Gastrocnemius medialis (tissue), 4 donors: ENCODE results near the gene SULT1C3. TPM values are rescaled to one million over a fixed set of nuclear protein-coding genes. Genes with fewer than 3 reads are reported as not detected.

Experiments used
- ATAC-seq, 2 donors: fragments of 150-250 bp; one replicate each; pipeline ENCODE4 v1.9.1; 2016
- DNase-seq, 2 donors: peaks; one replicate each; pipeline ENCODE4 v3.0.0-alpha.2; 2019
- H3K27ac ChIP-seq, 4 donors: fragments of 200-600 bp; sonication (generic); 1 replicate in 1 of 4; 2 replicates in 3 of 4; pipeline ENCODE4 v1.5.1; 2016 to 2018; ENCODE audit warnings: mild to moderate bottlenecking in 2 of 4, moderate library complexity in 1 of 4
- H3K27me3 ChIP-seq, 3 donors: fragments of 200-600 bp; sonication (generic) in 2 of 3; 1 replicate in 1 of 3; 2 replicates in 2 of 3; pipeline versions ENCODE4 v1.5.1 to v1.6.0; 2016 to 2019; ENCODE audit warnings: mild to moderate bottlenecking in 1 of 3, moderate library complexity in 1 of 3
- H3K36me3 ChIP-seq, 2 donors: fragments of 200-600 bp; sonication (generic) in 1 of 2; one replicate each; pipeline ENCODE4 v1.5.1; 2017 to 2018
- H3K4me1 ChIP-seq, 2 donors: fragments of 200-600 bp; sonication (generic) in 1 of 2; one replicate each; pipeline ENCODE4 v1.5.1; 2016 to 2017; ENCODE audit warnings: mild to moderate bottlenecking in 2 of 2
- H3K4me3 ChIP-seq, 4 donors: fragments of 200-600 bp; sonication (generic) in 3 of 4; 1 replicate in 1 of 4; 2 replicates in 3 of 4; pipeline ENCODE4 v1.5.1; 2016 to 2019; ENCODE audit warnings: mild to moderate bottlenecking in 2 of 4
- H3K9me3 ChIP-seq, 3 donors: fragments of 200-600 bp; sonication (generic) in 2 of 3; 1 replicate in 1 of 3; 2 replicates in 2 of 3; pipeline ENCODE4 v1.5.1; 2016 to 2019
- CTCF ChIP-seq, 5 experiments: fragments of 450-650 bp in 3 of 5; fragments of 200-600 bp in 2 of 5; sonication (generic) in 2 of 5; IDR thresholded peaks in 4 of 5; conservative IDR thresholded peaks in 1 of 5; 1 replicate in 4 of 5; 2 replicates in 1 of 5; pipeline ENCODE4 v1.5.1; 2016 to 2019; ENCODE audit warnings: antibody characterized with exemption in 5 of 5, mild to moderate bottlenecking in 3 of 5, moderate library complexity in 3 of 5
- POLR2A ChIP-seq, 2 donors: fragments of 450-650 bp; IDR thresholded peaks; one replicate each; pipeline ENCODE4 v1.6.1; 2017; ENCODE audit warnings: antibody characterized with exemption in 2 of 2, mild to moderate bottlenecking in 2 of 2, moderate library complexity in 2 of 2
- in situ Hi-C, 4 donors: fragments of 200-750 bp; cut with MboI; loops; one replicate each; pipeline versions ENCODE4 v1.15.0 to v1.8.0; 2017; ENCODE audit warnings: low sequenced_read_pairs in 4 of 4
- intact Hi-C: fragments of 100-400 bp; cut with DNase I; formaldehyde crosslinking; loops from one replicate; pipeline ENCODE4 v1.15.1; 2023; ENCODE audit warnings: low total_unique reads
- total RNA-seq, 4 donors: library from RNA; depleted of rRNA; stranded (reverse); fragments of >200 nt; gene quantifications; one replicate each; pipeline versions ENCODE4 v1.1.0 to v1.2.3, GENCODE V29; 2016

The SULT1C3 gene
- total RNA-seq, 4 donors from 2014 or later, result not detected

GRCh38 chr2:108200569-108200968, 39.2 kb upstream of the SULT1C3 start:
- Histone ChIP-seq H3K4me1 (no peaks in the 10 kb centered on the region), H3K27ac (no peak overlapping the region), H3K36me3 (no peaks in the 10 kb centered on the region), H3K9me3 (no peaks in the 10 kb centered on the region), H3K27me3 (no peaks in the 10 kb centered on the region), H3K4me3 (no peak overlapping the region)
- ATAC-seq (no peak), DNase-seq (no peak)
- TF ChIP-seq CTCF (IDR thresholded peaks at IDR 0.05 in 4 of 5, conservative IDR thresholded peaks at IDR 0.05 in 1 of 5) (no peak), POLR2A (IDR thresholded peaks at IDR 0.05) (no peak)
- intact Hi-C loops (no loop called here), in situ Hi-C loops (no loop called here)

- in situ Hi-C loops, result no loop called here
Measured at GRCh38 chr2:108212671-108213070, 27.1 kb upstream of the SULT1C3 start.

GRCh38 chr2:108215794-108216211, 24.0 kb upstream of the SULT1C3 start:
- Histone ChIP-seq H3K27me3 (no peaks in the 10 kb centered on the region), H3K9me3 (no peaks in the 10 kb centered on the region), H3K36me3 (no peaks in the 10 kb centered on the region), H3K4me3 (no peak overlapping the region), H3K4me1 (no peaks in the 10 kb centered on the region), H3K27ac (no peak overlapping the region)
- TF ChIP-seq POLR2A (IDR thresholded peaks at IDR 0.05) (no peak), CTCF (IDR thresholded peaks at IDR 0.05 in 4 of 5, conservative IDR thresholded peaks at IDR 0.05 in 1 of 5) (no peak)
- no peak for DNase-seq
- no peak for ATAC-seq
- in situ Hi-C loops (no loop called here), intact Hi-C loops (no loop called here)

More at GRCh38 chr2:108212671-108213070, 27.1 kb upstream of the SULT1C3 start:
- no peak for TF ChIP-seq POLR2A (IDR thresholded peaks at IDR 0.05)
- TF ChIP-seq CTCF (IDR thresholded peaks at IDR 0.05 in 4 of 5, conservative IDR thresholded peaks at IDR 0.05 in 1 of 5), result no peak
- Histone ChIP-seq H3K9me3 (no peaks in the 10 kb centered on the region), H3K27ac (no peak overlapping the region), H3K4me1 (no peaks in the 10 kb centered on the region), H3K36me3 (no peaks in the 10 kb centered on the region), H3K4me3 (no peak overlapping the region), H3K27me3 (no peaks in the 10 kb centered on the region)
- DNase-seq (no peak), ATAC-seq (no peak)
- intact Hi-C loops, result no loop called here

GRCh38 chr2:108217211-108217610, 22.6 kb upstream of the SULT1C3 start:
- DNase-seq (no peak), ATAC-seq (no peak)
- Histone ChIP-seq H3K36me3 (no peaks in the 10 kb centered on the region), H3K9me3 (no peaks in the 10 kb centered on the region), H3K27me3 (no peaks in the 10 kb centered on the region), H3K4me3 (no peak overlapping the region), H3K27ac (no peak overlapping the region), H3K4me1 (no peaks in the 10 kb centered on the region)
- in situ Hi-C loops, result no loop called here
- intact Hi-C loops, result no loop called here
- TF ChIP-seq POLR2A (IDR thresholded peaks at IDR 0.05) (no peak), CTCF (IDR thresholded peaks at IDR 0.05 in 4 of 5, conservative IDR thresholded peaks at IDR 0.05 in 1 of 5) (no peak)

GRCh38 chr2:108219688-108220087, 20.1 kb upstream of the SULT1C3 start:
- H3K36me3 ChIP-seq, result no peaks in the 10 kb centered on the region
- TF ChIP-seq CTCF (IDR thresholded peaks at IDR 0.05 in 4 of 5, conservative IDR thresholded peaks at IDR 0.05 in 1 of 5) (no peak), POLR2A (IDR thresholded peaks at IDR 0.05) (no peak)
- intact Hi-C loops (no loop called here), in situ Hi-C loops (no loop called here)
- no peak overlapping the region for H3K4me3 ChIP-seq
- no peak for DNase-seq
- no peaks in the 10 kb centered on the region for H3K9me3 ChIP-seq
- no peak overlapping the region for H3K27ac ChIP-seq
- H3K27me3 ChIP-seq, result no peaks in the 10 kb centered on the region
- ATAC-seq, result no peak
- H3K4me1 ChIP-seq, result no peaks in the 10 kb centered on the region
